GM12878 (cell line): Measurements from ENCODE around the gene TRIM17.

Experiments used
- IKZF2 ChIP-seq, 2 experiments: fragments of 450-650 bp; IDR thresholded peaks; 2 replicates each; pipeline ENCODE4 v1.6.1; 2017; ENCODE audit warnings: mild to moderate bottlenecking in 2 of 2, moderate library complexity in 2 of 2
- KDM1A ChIP-seq: fragments of 200-600 bp; sonication (generic); IDR thresholded peaks from 2 replicates; pipeline ENCODE4 v1.6.1; 2016; ENCODE audit warnings: borderline replicate concordance
- PAX5 ChIP-seq: IDR thresholded peaks from 2 replicates; pipeline ENCODE4 v1.6.1; 2011; ENCODE audit warnings: low read depth, low read length, borderline replicate concordance
- POLR2A ChIP-seq: IDR thresholded peaks from 2 replicates; pipeline ENCODE4 v1.6.1; 2011; ENCODE audit warnings: low read depth, mild to moderate bottlenecking, low read length
- POLR2AphosphoS2 ChIP-seq: IDR thresholded peaks from 2 replicates; pipeline ENCODE4 v1.6.1; 2011; ENCODE audit warnings: low read depth, mild to moderate bottlenecking, low read length, improper control_type of control experiment, moderate library complexity
- RBBP5 ChIP-seq: fragments of 200-600 bp; sonication (generic); conservative IDR thresholded peaks from 2 replicates; pipeline ENCODE4 v1.6.1; 2016
- SIN3A ChIP-seq: IDR thresholded peaks from 2 replicates; pipeline ENCODE4 v1.6.1; 2012; ENCODE audit warnings: low read depth, low read length, improper control_type of control experiment

DNA sequence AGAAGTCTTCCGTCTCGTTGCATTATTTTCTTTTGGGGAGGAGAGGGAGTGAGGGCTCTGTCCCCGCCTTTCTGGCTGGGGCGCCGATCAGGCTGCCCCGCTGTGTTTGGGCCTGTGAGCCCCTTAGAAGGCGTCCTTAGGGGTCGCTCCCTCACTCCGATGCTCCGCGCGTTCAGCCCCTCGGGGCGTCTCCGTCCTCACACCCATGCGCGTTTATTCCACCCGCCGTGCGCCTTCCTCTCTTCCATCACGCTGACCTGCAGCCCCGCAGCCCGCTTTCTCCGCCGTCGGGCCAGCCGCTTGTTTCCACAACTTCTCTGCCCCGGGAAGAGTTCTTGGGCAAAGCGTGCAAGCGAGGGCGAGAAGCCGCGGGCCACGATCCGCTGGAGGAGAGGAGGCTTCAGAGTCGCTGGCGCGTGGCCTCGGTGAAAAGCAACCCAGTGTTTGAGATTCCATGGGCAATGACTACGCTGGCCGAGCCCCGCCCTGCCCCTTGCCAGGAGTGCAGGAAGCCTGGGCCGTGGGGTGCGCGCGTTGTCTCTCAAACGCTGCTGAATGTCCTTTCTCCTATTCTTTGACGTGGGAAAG lies 37.7 kb downstream of the TRIM17 start:
- TF ChIP-seq IKZF2 (IDR thresholded peaks at IDR 0.05) (no peak), POLR2A (no peak), KDM1A (no peak), POLR2AphosphoS2 (no peak), SIN3A (no peak), PAX5 (no peak), RBBP5 (no peak)
